ENCODE results near the gene SCNN1B. TPM values are rescaled to one million over a fixed set of nuclear protein-coding genes. Genes with fewer than 3 reads are reported as not detected.

Gene SCNN1B
- total RNA-seq, 1 donor: not detected

DNA sequence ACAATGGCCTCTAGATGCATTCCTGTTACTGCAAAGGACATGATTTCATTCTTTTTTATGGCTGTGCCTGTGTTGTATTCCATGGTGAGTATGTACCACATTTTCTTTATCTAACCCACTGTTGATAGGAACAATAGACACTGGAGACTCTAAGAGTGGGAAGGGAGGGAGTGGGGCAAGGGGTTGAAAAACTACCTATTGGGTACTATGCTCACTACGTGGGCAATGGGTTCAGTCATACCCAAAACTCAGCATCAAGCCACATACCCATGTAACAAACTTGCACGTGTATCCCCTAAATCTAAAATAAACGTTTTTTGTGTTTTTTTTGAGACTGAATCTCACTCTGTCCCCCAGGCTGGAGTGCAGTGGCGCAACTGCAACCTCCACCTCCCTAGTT, 47.1 kb upstream of the SCNN1B start:
- Histone ChIP-seq H3K27me3 (ENCODE audit: insufficient read depth, low read length) (peaks cover 5% of the 10 kb centered on the region), H3K27ac (ENCODE audit: low read depth, low read length) (peak overlapping the region; percentile 23), H3K9me3 (ENCODE audit: low read depth, low read length) (no peaks in the 10 kb centered on the region), H3K4me2 (ENCODE audit: insufficient read depth, low read length) (peak overlapping the region; percentile 64), H2AFZ (ENCODE audit: low read length) (no peak overlapping the region), H3K79me2 (ENCODE audit: insufficient read depth, low read length) (no peaks in the 10 kb centered on the region), H3K36me3 (ENCODE audit: insufficient read depth, low read length) (no peaks in the 10 kb centered on the region), H4K20me1 (ENCODE audit: insufficient read depth, low read length) (no peaks in the 10 kb centered on the region), H3K4me3 (ENCODE audit: insufficient read depth, low read length) (no peak overlapping the region), H3K4me1 (ENCODE audit: insufficient read depth, low read length) (peaks cover 9% of the 10 kb centered on the region)
- TF ChIP-seq, protein P1, sequence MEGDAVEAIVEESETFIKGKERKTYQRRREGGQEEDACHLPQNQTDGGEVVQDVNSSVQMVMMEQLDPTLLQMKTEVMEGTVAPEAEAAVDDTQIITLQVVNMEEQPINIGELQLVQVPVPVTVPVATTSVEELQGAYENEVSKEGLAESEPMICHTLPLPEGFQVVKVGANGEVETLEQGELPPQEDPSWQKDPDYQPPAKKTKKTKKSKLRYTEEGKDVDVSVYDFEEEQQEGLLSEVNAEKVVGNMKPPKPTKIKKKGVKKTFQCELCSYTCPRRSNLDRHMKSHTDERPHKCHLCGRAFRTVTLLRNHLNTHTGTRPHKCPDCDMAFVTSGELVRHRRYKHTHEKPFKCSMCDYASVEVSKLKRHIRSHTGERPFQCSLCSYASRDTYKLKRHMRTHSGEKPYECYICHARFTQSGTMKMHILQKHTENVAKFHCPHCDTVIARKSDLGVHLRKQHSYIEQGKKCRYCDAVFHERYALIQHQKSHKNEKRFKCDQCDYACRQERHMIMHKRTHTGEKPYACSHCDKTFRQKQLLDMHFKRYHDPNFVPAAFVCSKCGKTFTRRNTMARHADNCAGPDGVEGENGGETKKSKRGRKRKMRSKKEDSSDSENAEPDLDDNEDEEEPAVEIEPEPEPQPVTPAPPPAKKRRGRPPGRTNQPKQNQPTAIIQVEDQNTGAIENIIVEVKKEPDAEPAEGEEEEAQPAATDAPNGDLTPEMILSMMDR (IDR thresholded peaks at IDR 0.05; ENCODE audit: extremely low read depth, low read depth, low read length): no peak
- no peak for DNase-seq (ENCODE audit: insufficient read length, low spot score, missing footprints)

DNA sequence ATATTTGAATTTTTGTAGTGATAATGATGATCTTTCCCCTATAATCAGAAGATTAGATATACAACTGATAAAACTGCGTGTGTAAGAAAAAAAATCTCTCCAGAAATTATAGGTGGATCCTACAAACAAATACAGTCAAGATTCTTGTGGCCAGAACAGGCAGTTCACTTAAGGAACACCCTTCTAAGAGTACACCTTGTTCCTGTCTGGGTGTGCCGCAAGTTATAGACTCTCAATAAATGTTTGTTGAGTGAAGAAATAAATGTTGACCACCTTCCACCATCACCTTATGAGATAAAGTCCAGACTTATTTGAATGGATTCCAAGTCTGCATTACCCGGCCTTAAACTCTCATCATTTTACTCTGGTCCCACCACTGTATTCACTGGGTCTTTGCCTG, 45.7 kb upstream of the SCNN1B start:
- Histone ChIP-seq H3K36me3 (ENCODE audit: insufficient read depth, low read length) (no peaks in the 10 kb centered on the region), H4K20me1 (ENCODE audit: insufficient read depth, low read length) (no peaks in the 10 kb centered on the region), H3K79me2 (ENCODE audit: insufficient read depth, low read length) (no peaks in the 10 kb centered on the region), H3K9me3 (ENCODE audit: low read depth, low read length) (no peaks in the 10 kb centered on the region), H3K4me3 (ENCODE audit: insufficient read depth, low read length) (no peak overlapping the region), H3K27me3 (ENCODE audit: insufficient read depth, low read length) (peaks cover 5% of the 10 kb centered on the region), H3K4me1 (ENCODE audit: insufficient read depth, low read length) (peaks cover 9% of the 10 kb centered on the region), H2AFZ (ENCODE audit: low read length) (no peak overlapping the region), H3K4me2 (ENCODE audit: insufficient read depth, low read length) (no peak overlapping the region), H3K27ac (ENCODE audit: low read depth, low read length) (no peak overlapping the region)
- DNase-seq (ENCODE audit: insufficient read length, low spot score, missing footprints): no peak
- TF ChIP-seq, protein P1 (IDR thresholded peaks at IDR 0.05; ENCODE audit: extremely low read depth, low read depth, low read length): no peak

DNA sequence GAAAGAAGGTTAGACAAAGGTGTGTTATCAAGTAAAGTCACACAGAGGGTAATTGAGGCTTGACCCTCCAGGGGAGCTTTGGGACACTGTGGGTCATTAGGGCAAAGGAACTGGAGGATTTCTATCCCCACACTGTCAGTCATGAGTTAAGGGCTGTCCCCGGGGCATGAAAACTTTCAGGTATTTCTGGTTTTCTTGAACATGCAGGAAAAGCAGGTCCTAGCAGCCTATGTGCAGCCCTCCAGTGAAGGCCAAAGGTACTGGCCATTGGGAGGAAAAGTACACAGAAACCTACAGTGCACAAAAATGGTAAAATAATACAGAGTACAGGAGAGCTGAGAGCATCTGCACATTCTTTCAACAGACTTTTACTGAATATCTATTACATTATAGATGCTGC, 44.4 kb upstream of the SCNN1B start:
- Histone ChIP-seq H4K20me1 (ENCODE audit: insufficient read depth, low read length) (no peaks in the 10 kb centered on the region), H3K36me3 (ENCODE audit: insufficient read depth, low read length) (no peaks in the 10 kb centered on the region), H3K9me3 (ENCODE audit: low read depth, low read length) (no peaks in the 10 kb centered on the region), H3K4me2 (ENCODE audit: insufficient read depth, low read length) (no peak overlapping the region), H3K4me3 (ENCODE audit: insufficient read depth, low read length) (no peak overlapping the region), H2AFZ (ENCODE audit: low read length) (no peak overlapping the region), H3K4me1 (ENCODE audit: insufficient read depth, low read length) (peaks cover 9% of the 10 kb centered on the region), H3K79me2 (ENCODE audit: insufficient read depth, low read length) (no peaks in the 10 kb centered on the region), H3K27ac (ENCODE audit: low read depth, low read length) (no peak overlapping the region), H3K27me3 (ENCODE audit: insufficient read depth, low read length) (peaks cover 5% of the 10 kb centered on the region)
- DNase-seq (ENCODE audit: insufficient read length, low spot score, missing footprints): no peak
- TF ChIP-seq, protein P1 (IDR thresholded peaks at IDR 0.05; ENCODE audit: extremely low read depth, low read depth, low read length): no peak

DNA sequence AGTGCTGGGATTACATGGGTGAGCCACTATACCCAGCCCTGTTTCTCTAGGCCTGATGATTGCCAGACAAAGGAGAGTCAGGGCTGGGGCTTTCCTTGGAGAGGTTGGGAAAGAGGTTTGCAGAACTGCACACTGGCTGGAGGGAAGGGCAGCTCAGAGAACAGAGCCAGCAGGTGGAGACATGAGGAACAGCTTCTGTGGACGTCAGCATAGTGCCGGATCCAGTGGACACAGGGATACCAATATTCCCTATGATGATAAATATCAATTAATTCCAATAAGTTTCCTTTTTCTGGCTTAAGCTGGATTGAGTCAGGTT, 43.2 kb upstream of the SCNN1B start:
- Histone ChIP-seq H3K27me3 (ENCODE audit: insufficient read depth, low read length) (peaks cover 5% of the 10 kb centered on the region), H3K36me3 (ENCODE audit: insufficient read depth, low read length) (no peaks in the 10 kb centered on the region), H3K27ac (ENCODE audit: low read depth, low read length) (no peak overlapping the region), H3K4me1 (ENCODE audit: insufficient read depth, low read length) (peaks cover 9% of the 10 kb centered on the region), H2AFZ (ENCODE audit: low read length) (no peak overlapping the region), H3K9me3 (ENCODE audit: low read depth, low read length) (no peaks in the 10 kb centered on the region), H3K4me3 (ENCODE audit: insufficient read depth, low read length) (no peak overlapping the region), H3K4me2 (ENCODE audit: insufficient read depth, low read length) (no peak overlapping the region), H3K79me2 (ENCODE audit: insufficient read depth, low read length) (no peaks in the 10 kb centered on the region), H4K20me1 (ENCODE audit: insufficient read depth, low read length) (no peaks in the 10 kb centered on the region)
- DNase-seq (ENCODE audit: insufficient read length, low spot score, missing footprints): no peak
- TF ChIP-seq, protein P1 (IDR thresholded peaks at IDR 0.05; ENCODE audit: extremely low read depth, low read depth, low read length): no peak

All from osteoblast (primary cell).